Panc1 (cell line): Measurements from ENCODE around the gene DCBLD2. TPM values are rescaled to one million over a fixed set of nuclear protein-coding genes. Genes with fewer than 3 reads are reported as not detected.

ENCODE experiments used
- ATAC-seq: fragments of 200-7000 bp; cut with Tn5 transposase; 2 replicates; pipeline ENCODE4 v1.9.1; 2020; ENCODE audit warnings: mild to moderate bottlenecking, moderate library complexity
- BruUV-seq: library from RNA; stranded (reverse); fragments of 400-500 nt; replicated peaks from 2 replicates; lab custom pipeline; 2021; lab: Mats Ljungman, UMichigan
- CTCF ChIA-PET: fragments of 300-600 bp; sonication (Branson Sonifier 250); formaldehyde crosslinking; loops from one replicate; lab custom pipeline; 2022; ENCODE audit warnings: antibody characterized with exemption; lab: Charles Lee
- POLR2A ChIA-PET: fragments of 300-600 bp; sonication (Branson Sonifier 250); formaldehyde crosslinking; loops from one replicate; lab custom pipeline; 2022; ENCODE audit warnings: antibody characterized with exemption; lab: Charles Lee
- DNase-seq: peaks from one replicate; pipeline ENCODE4 v3.0.0-alpha.2; 2010; ENCODE audit warnings: low read depth, low spot score
- H3K27ac ChIP-seq: 2 replicates; pipeline ENCODE4 v1.5.1; 2011; ENCODE audit warnings: mild to moderate bottlenecking, low read length, inconsistent platforms
- H3K27me3 ChIP-seq: fragments of 200-500 bp; sonication (Bioruptor generic); 2 replicates; pipeline ENCODE4 v1.6.0; 2014; ENCODE audit warnings: low read length, inconsistent platforms; ENCODE audit not compliant: control insufficient read depth, insufficient read depth
- H3K36me3 ChIP-seq: fragments of 200-500 bp; sonication (Bioruptor generic); 2 replicates; pipeline ENCODE4 v1.5.1; 2014; ENCODE audit warnings: inconsistent platforms, mild to moderate bottlenecking, low read length, moderate library complexity; ENCODE audit not compliant: control insufficient read depth, insufficient read depth
- H3K4me1 ChIP-seq: 2 replicates; pipeline ENCODE4 v1.5.1; 2011; ENCODE audit warnings: inconsistent platforms, mild to moderate bottlenecking, low read length, moderate library complexity; ENCODE audit not compliant: control insufficient read depth, insufficient read depth
- H3K4me3 ChIP-seq, 2 experiments: 2 replicates each; pipeline ENCODE4 v1.5.1; 2011 to 2012; ENCODE audit warnings: low read depth in 2 of 2, low read length in 2 of 2, mild to moderate bottlenecking in 2 of 2, inconsistent platforms in 1 of 2, moderate library complexity in 1 of 2
- H3K9me3 ChIP-seq: fragments of 200-500 bp; sonication (Bioruptor generic); 2 replicates; pipeline ENCODE4 v1.5.1; 2014; ENCODE audit warnings: low read depth, mild to moderate bottlenecking, inconsistent platforms, low read length, moderate library complexity; ENCODE audit not compliant: control insufficient read depth, insufficient read depth
- CTCF ChIP-seq: fragments of 450-650 bp; IDR thresholded peaks from 2 replicates; pipeline ENCODE4 v1.5.1; 2017; ENCODE audit warnings: mild to moderate bottlenecking
- POLR2AphosphoS5 ChIP-seq: IDR thresholded peaks from 2 replicates; pipeline ENCODE4 v1.6.1; 2012; ENCODE audit warnings: mild to moderate bottlenecking, low read depth, low read length, moderate library complexity
- REST ChIP-seq, 2 experiments: IDR thresholded peaks; 2 replicates each; pipeline ENCODE4 v1.6.1; 2011 to 2012; ENCODE audit warnings: low read depth in 2 of 2, control low read depth in 1 of 2, low read length in 1 of 2, mild to moderate bottlenecking in 1 of 2, moderate library complexity in 1 of 2; ENCODE audit not compliant: insufficient read depth in 1 of 2
- SIN3A ChIP-seq: IDR thresholded peaks from 2 replicates; pipeline ENCODE4 v1.6.1; 2012; ENCODE audit warnings: low read depth, mild to moderate bottlenecking, low read length, moderate library complexity, borderline replicate concordance; ENCODE audit not compliant: insufficient read depth
- TCF7L2 ChIP-seq: IDR thresholded peaks from 2 replicates; pipeline ENCODE4 v1.6.1; 2011; ENCODE audit warnings: mild to moderate bottlenecking, low read depth, low read length, inconsistent platforms
- in situ Hi-C: cut with HindIII; loops from 2 replicates; pipeline ENCODE4 v1.10.0; 2016; ENCODE audit warnings: low sequenced_read_pairs, low pct_unique_long_range_greater_than_20kb
- intact Hi-C: fragments of 100-400 bp; cut with micrococcal nuclease; formaldehyde crosslinking; loops from one replicate; pipeline ENCODE4 v1.10.0; 2022; ENCODE audit not compliant: unreplicated experiment
- total RNA-seq: library from RNA; stranded (reverse); gene quantifications from one replicate; pipeline ENCODE4 v1.2.1, GENCODE V29; 2021; ENCODE audit not compliant: unreplicated experiment

Gene DCBLD2
- total RNA-seq, 1 experiment from 2014 or later = 54.4 TPM

DNA sequence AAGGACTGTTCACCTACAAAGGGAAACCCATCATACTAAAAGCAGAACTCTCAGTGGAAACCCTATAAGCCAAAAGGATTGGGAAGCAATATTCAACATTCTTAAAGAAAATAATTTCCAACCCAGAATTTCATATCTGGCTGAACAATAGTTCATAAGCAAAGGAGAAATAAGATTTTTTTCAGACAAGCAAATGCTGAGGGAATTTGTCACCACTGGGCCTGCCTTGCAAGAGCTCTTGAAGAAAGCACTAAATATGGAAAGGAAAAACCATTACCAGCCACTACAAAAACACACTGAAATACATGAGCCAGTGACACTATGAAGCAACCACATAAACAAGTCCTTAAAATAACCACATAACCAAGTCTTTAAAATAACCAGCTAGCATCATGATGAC is 28.9 kb upstream of the DCBLD2 start:
- no peak for TF ChIP-seq POLR2AphosphoS5
- no peak for TF ChIP-seq TCF7L2
- TF ChIP-seq SIN3A = no peak
- no peak for TF ChIP-seq REST (IDR thresholded peaks at IDR 0.05; ENCODE audit: insufficient read depth in 1 of 2, low read depth in 2 of 2, low read length in 1 of 2)
- TF ChIP-seq CTCF = no peak
- no TSS peak for BruUV-seq
- intact Hi-C loops (loop anchor here (10.0 kb wide), 1 partner anchor 64 kb away; no protein-coding TSS in a partner anchor), in situ Hi-C loops (no loop called here)
- Histone ChIP-seq H3K36me3 (no peaks in the 10 kb centered on the region), H3K27ac (no peak overlapping the region), H3K4me1 (no peaks in the 10 kb centered on the region), H3K4me3 (no peak overlapping the region), H3K27me3 (no peaks in the 10 kb centered on the region), H3K9me3 (no peaks in the 10 kb centered on the region)
- CTCF ChIA-PET = no interaction called here
- ATAC-seq = no peak
- DNase-seq = no peak
- POLR2A ChIA-PET = no interaction called here

DNA sequence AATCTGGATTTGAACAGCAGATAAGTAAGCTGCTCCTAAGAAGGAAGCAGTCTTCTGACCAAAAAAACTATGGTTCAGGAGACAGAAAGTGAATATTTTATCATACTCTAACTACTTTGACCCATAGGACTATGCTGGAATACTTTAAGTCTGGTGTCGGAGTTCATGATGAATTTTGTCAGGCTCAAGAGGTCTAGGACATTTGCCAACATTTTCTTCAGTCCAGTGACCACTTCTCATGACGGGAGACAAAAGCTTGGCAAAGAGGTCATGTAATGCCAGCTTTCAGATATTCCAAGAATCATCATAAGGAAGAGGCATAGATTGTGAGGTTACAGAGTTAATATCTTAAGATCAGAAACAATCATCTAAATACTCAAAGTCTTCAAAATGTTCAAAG is 20.5 kb upstream of the DCBLD2 start:
- POLR2A ChIA-PET = no interaction called here
- no TSS peak for BruUV-seq
- no peak for DNase-seq
- Histone ChIP-seq H3K4me1 (no peaks in the 10 kb centered on the region), H3K27me3 (0 out of 2 replicates have a peak, but pooled peaks cover under 1% of the 10 kb centered on the region), H3K36me3 (no peaks in the 10 kb centered on the region), H3K27ac (no peak overlapping the region), H3K4me3 (no peak overlapping the region), H3K9me3 (no peaks in the 10 kb centered on the region)
- CTCF ChIA-PET = interaction anchor here (0.6 kb wide), 1 partner anchor 910 kb away, joined by 4 read pairs; no protein-coding TSS in a partner anchor
- ATAC-seq = no peak
- TF ChIP-seq TCF7L2 (no peak), POLR2AphosphoS5 (no peak), CTCF (no peak), REST (IDR thresholded peaks at IDR 0.05; ENCODE audit: insufficient read depth in 1 of 2, low read depth in 2 of 2, low read length in 1 of 2) (no peak), SIN3A (no peak)
- intact Hi-C loops = no loop called here
- in situ Hi-C loops = no loop called here
